Measurements from ENCODE around the gene OR52E5.

The OR52E5 gene

GRCh38 chr11:5892908-5893307 lies at the start of gene OR52E5:
Gene OR52E5, plus strand, starts transcription at chr11:5893208. Its CDS starts 7,569 bp downstream, at chr11:5900777.
- no peak for DNase-seq (ENCODE audit: low spot score)

- no peak for DNase-seq (ENCODE audit: low spot score)
Observed at GRCh38 chr11:5846701-5847100, 46.3 kb upstream of the OR52E5 start.

- no peak for DNase-seq (ENCODE audit: low spot score)
Observed at GRCh38 chr11:5847711-5848110, 45.3 kb upstream of the OR52E5 start.

GRCh38 chr11:5851002-5851401 lies 42.0 kb upstream of the OR52E5 start:
- no peak for DNase-seq (ENCODE audit: low spot score)

- no peak for DNase-seq (ENCODE audit: low spot score)
Observed at GRCh38 chr11:5857590-5857989, 35.4 kb upstream of the OR52E5 start, which contains the start of gene OR52E8. Gene OR52E8, minus strand, starts transcription at chr11:5857690. Its CDS starts 0 bp downstream, at chr11:5857690.

GRCh38 chr11:5865826-5866225 lies 27.2 kb upstream of the OR52E5 start:
- DNase-seq (ENCODE audit: low spot score) = no peak

- no peak for DNase-seq (ENCODE audit: low spot score)
Observed at GRCh38 chr11:5878564-5878963, 14.4 kb upstream of the OR52E5 start.

- no peak for DNase-seq (ENCODE audit: low spot score)
Observed at GRCh38 chr11:5880329-5880728, 12.7 kb upstream of the OR52E5 start, which contains the start of gene OR52E4. Gene OR52E4, plus strand, starts transcription at chr11:5880629. Its CDS starts 3,664 bp downstream, at chr11:5884293.

GRCh38 chr11:5881756-5882155 lies 11.3 kb upstream of the OR52E5 start:
- DNase-seq (ENCODE audit: low spot score) = no peak

- no peak for DNase-seq (ENCODE audit: low spot score)
Observed at GRCh38 chr11:5887172-5887571, 5.8 kb upstream of the OR52E5 start.

GRCh38 chr11:5887661-5888060 lies 5.3 kb upstream of the OR52E5 start:
- DNase-seq (ENCODE audit: low spot score) = no peak

- no peak for DNase-seq (ENCODE audit: low spot score)
Observed at GRCh38 chr11:5891216-5891800, 1.7 kb upstream of the OR52E5 start.

GRCh38 chr11:5899534-5899933 lies 6.5 kb downstream of the OR52E5 start:
- DNase-seq (ENCODE audit: low spot score) = no peak

- no peak for DNase-seq (ENCODE audit: low spot score)
Observed at GRCh38 chr11:5910540-5910939, 17.5 kb downstream of the OR52E5 start.

- DNase-seq (ENCODE audit: low spot score) = no peak
Observed at GRCh38 chr11:5922749-5923426, 29.9 kb downstream of the OR52E5 start.

- no peak for DNase-seq (ENCODE audit: low spot score)
Observed at GRCh38 chr11:5923427-5923776, 30.4 kb downstream of the OR52E5 start.

GRCh38 chr11:5923794-5924193 lies 30.8 kb downstream of the OR52E5 start:
- DNase-seq (ENCODE audit: low spot score) = no peak

- no peak for DNase-seq (ENCODE audit: low spot score)
Observed at GRCh38 chr11:5928271-5928670, 35.3 kb downstream of the OR52E5 start.

- no peak for DNase-seq (ENCODE audit: low spot score)
Observed at GRCh38 chr11:5928811-5929210, 35.8 kb downstream of the OR52E5 start.

- DNase-seq (ENCODE audit: low spot score) = no peak
Observed at GRCh38 chr11:5929571-5930368, 36.8 kb downstream of the OR52E5 start.

GRCh38 chr11:5930614-5931013 lies 37.6 kb downstream of the OR52E5 start:
- DNase-seq (ENCODE audit: low spot score) = no peak

- DNase-seq (ENCODE audit: low spot score) = no peak
Observed at GRCh38 chr11:5931061-5931460, 38.1 kb downstream of the OR52E5 start.

- DNase-seq (ENCODE audit: low spot score) = no peak
Observed at GRCh38 chr11:5932671-5933070, 39.7 kb downstream of the OR52E5 start.

Data from left forelimb (tissue), 1 donor.